Measurements from ENCODE around the gene COX6B1. TPM values are rescaled to one million over a fixed set of nuclear protein-coding genes. Genes with fewer than 3 reads are reported as not detected.
A peak's percentile ranks its signal among the peaks of the same experiment; 100 is the strongest.

COX6B1 gene
- total and polyA plus RNA-seq, 2 of the 8 experiments (the other 6 are each of a cell fraction or from before 2014, with no cell fraction given) = 437 to 1,052 TPM

DNA sequence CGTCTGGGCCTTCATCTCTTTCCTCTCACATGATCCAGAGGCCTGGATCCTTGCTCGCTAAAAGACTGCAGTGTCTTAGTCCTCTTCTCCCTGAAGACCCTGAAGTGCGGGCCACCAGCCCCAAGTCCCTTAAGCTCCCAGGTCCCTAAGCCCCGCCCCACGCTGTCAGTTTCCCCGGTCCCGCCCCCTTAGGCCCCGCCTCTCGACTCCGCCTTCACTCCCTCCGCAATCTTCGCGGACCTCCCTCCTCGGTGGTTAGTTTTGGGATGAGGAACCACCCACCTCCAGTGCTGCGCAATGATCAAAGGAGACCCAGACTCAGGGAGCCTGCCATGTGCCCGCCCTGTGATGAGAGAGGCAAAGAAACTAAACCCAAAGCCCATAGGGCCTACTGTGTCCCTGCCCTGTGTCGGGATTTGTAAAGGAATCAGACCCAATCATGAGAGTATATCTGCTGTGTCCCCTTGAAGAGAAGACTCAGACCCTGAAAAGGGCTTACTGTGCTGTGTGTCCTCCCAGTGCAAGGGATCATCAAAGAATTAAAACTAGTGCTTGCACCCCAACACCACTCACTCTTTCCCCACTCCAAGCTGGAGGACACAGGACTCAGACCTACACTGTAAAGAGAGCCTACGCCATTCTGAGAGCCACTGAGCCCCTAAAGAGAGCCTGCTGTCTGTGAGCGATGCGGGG lies 3.0 kb upstream of the COX6B1 start (continued):
- TF ChIP-seq, protein P1, sequence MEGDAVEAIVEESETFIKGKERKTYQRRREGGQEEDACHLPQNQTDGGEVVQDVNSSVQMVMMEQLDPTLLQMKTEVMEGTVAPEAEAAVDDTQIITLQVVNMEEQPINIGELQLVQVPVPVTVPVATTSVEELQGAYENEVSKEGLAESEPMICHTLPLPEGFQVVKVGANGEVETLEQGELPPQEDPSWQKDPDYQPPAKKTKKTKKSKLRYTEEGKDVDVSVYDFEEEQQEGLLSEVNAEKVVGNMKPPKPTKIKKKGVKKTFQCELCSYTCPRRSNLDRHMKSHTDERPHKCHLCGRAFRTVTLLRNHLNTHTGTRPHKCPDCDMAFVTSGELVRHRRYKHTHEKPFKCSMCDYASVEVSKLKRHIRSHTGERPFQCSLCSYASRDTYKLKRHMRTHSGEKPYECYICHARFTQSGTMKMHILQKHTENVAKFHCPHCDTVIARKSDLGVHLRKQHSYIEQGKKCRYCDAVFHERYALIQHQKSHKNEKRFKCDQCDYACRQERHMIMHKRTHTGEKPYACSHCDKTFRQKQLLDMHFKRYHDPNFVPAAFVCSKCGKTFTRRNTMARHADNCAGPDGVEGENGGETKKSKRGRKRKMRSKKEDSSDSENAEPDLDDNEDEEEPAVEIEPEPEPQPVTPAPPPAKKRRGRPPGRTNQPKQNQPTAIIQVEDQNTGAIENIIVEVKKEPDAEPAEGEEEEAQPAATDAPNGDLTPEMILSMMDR (IDR thresholded peaks at IDR 0.05; ENCODE audit: control extremely low read depth in 1 of 3, insufficient read depth in 1 of 3, low read depth in 1 of 3, low read length in 3 of 3) = no peak
- TF ChIP-seq KDM5A (IDR thresholded peaks at IDR 0.05; ENCODE audit: low read length) (no peak), TAF1 (IDR thresholded peaks at IDR 0.05; ENCODE audit: low read depth, low read length) (0 out of 2 replicates have a peak, but pooled peaks have one; percentile 31)
